CD4-positive, alpha-beta T cell treated with Interleukin-4 for 1 hour (primary cell): ENCODE data around the gene ACOT7.
A peak's percentile ranks its signal among the peaks of the same experiment; 100 is the strongest.
"Not testable (repeated sequence)": the region's sequence is repeated elsewhere in the genome, so short reads cannot be mapped to it uniquely, and the experiment has no call there.

ENCODE experiments used
- DNase-seq, 2 donors: peaks; one replicate each; pipeline ENCODE4 v3.0.0-alpha.2; 2020 to 2022

ACOT7 gene

GRCh38 chr1:6393400-6394187 lies at the start of gene ACOT7:
Gene ACOT7, minus strand, starts transcription at chr1:6393767. Its CDS starts 368 bp downstream, at chr1:6393399.
- DNase-seq: peak; percentile 89 to 92

- no peak for DNase-seq
Measured at GRCh38 chr1:6441586-6441985, 48.0 kb upstream of the ACOT7 start.

GRCh38 chr1:6440198-6441126 lies 46.9 kb upstream of the ACOT7 start:
- peak; percentile 76 to 80 for DNase-seq

- DNase-seq: peak; percentile 75 to 80
Measured at GRCh38 chr1:6438047-6438525, 44.5 kb upstream of the ACOT7 start.

- DNase-seq: not testable (repeated sequence)
Measured at GRCh38 chr1:6437012-6437700, 43.6 kb upstream of the ACOT7 start.

GRCh38 chr1:6436277-6436676 lies 42.7 kb upstream of the ACOT7 start:
- not testable (repeated sequence) for DNase-seq

GRCh38 chr1:6435547-6435946 lies 42.0 kb upstream of the ACOT7 start:
- no peak for DNase-seq

GRCh38 chr1:6435129-6435528 lies 41.6 kb upstream of the ACOT7 start:
- DNase-seq: no peak

- DNase-seq: no peak
Measured at GRCh38 chr1:6434186-6434585, 40.6 kb upstream of the ACOT7 start.

GRCh38 chr1:6431645-6432579 lies 38.3 kb upstream of the ACOT7 start:
- not testable (repeated sequence) for DNase-seq

GRCh38 chr1:6429660-6430411 lies 36.3 kb upstream of the ACOT7 start:
- DNase-seq: not testable (repeated sequence)

- not testable (repeated sequence) for DNase-seq
Measured at GRCh38 chr1:6428453-6428852, 34.9 kb upstream of the ACOT7 start.

GRCh38 chr1:6427441-6428390 lies 34.1 kb upstream of the ACOT7 start:
- DNase-seq: no peak

- no peak for DNase-seq
Measured at GRCh38 chr1:6426972-6427350, 33.4 kb upstream of the ACOT7 start.

GRCh38 chr1:6426277-6426971 lies 32.9 kb upstream of the ACOT7 start:
- DNase-seq: no peak

GRCh38 chr1:6425658-6426057 lies 32.1 kb upstream of the ACOT7 start:
- DNase-seq: no peak

- peak in 1 of 2 donors; percentile 13 for DNase-seq
Measured at GRCh38 chr1:6424619-6425593, 31.3 kb upstream of the ACOT7 start, which contains the start of gene ESPN. Gene ESPN, plus strand, starts transcription at chr1:6424776. Its CDS starts 180 bp downstream, at chr1:6424956.
